ENCODE data around the gene DNAJB6.
"Not testable (repeated sequence)": the region's sequence is repeated elsewhere in the genome, so short reads cannot be mapped to it uniquely, and the experiment has no call there.

Gene DNAJB6

GRCh38 chr7:157445246-157445955, 108.6 kb downstream of the DNAJB6 start:
- no peak for DNase-seq

GRCh38 chr7:157445956-157446295, 109.1 kb downstream of the DNAJB6 start:
- no peak for DNase-seq

- no peak for DNase-seq
Measured at GRCh38 chr7:157446322-157446721, 109.5 kb downstream of the DNAJB6 start.

- DNase-seq, result not testable (repeated sequence)
Measured at GRCh38 chr7:157454003-157454402, 117.2 kb downstream of the DNAJB6 start.

GRCh38 chr7:157457355-157458253, 120.8 kb downstream of the DNAJB6 start:
- no peak for DNase-seq

GRCh38 chr7:157458254-157458633, 121.4 kb downstream of the DNAJB6 start:
- no peak for DNase-seq

- no peak for DNase-seq
Measured at GRCh38 chr7:157459966-157460365, 123.2 kb downstream of the DNAJB6 start.

GRCh38 chr7:157460721-157461120, 123.9 kb downstream of the DNAJB6 start:
- no peak for DNase-seq

GRCh38 chr7:157461573-157462418, 125.0 kb downstream of the DNAJB6 start:
- DNase-seq, result no peak

- no peak for DNase-seq
Measured at GRCh38 chr7:157462419-157462771, 125.6 kb downstream of the DNAJB6 start.

GRCh38 chr7:157462840-157463239, 126.0 kb downstream of the DNAJB6 start:
- no peak for DNase-seq

- no peak for DNase-seq
Measured at GRCh38 chr7:157463245-157463644, 126.4 kb downstream of the DNAJB6 start.

- DNase-seq, result no peak
Measured at GRCh38 chr7:157464111-157464970, 127.5 kb downstream of the DNAJB6 start.

- DNase-seq, result no peak
Measured at GRCh38 chr7:157464971-157465886, 128.4 kb downstream of the DNAJB6 start.

- DNase-seq, result no peak
Measured at GRCh38 chr7:157465891-157466866, 129.4 kb downstream of the DNAJB6 start.

- DNase-seq, result no peak
Measured at GRCh38 chr7:157466867-157467261, 130.1 kb downstream of the DNAJB6 start.

All from T-helper 1 cell (primary cell).